ENCODE data around the gene SMAD5. TPM values are rescaled to one million over a fixed set of nuclear protein-coding genes. Genes with fewer than 3 reads are reported as not detected.

Gene SMAD5
- total and polyA plus RNA-seq, 2 of the 8 experiments (the other 6 are each of a cell fraction or from before 2014, with no cell fraction given): 30.2 to 60.5 TPM

DNA sequence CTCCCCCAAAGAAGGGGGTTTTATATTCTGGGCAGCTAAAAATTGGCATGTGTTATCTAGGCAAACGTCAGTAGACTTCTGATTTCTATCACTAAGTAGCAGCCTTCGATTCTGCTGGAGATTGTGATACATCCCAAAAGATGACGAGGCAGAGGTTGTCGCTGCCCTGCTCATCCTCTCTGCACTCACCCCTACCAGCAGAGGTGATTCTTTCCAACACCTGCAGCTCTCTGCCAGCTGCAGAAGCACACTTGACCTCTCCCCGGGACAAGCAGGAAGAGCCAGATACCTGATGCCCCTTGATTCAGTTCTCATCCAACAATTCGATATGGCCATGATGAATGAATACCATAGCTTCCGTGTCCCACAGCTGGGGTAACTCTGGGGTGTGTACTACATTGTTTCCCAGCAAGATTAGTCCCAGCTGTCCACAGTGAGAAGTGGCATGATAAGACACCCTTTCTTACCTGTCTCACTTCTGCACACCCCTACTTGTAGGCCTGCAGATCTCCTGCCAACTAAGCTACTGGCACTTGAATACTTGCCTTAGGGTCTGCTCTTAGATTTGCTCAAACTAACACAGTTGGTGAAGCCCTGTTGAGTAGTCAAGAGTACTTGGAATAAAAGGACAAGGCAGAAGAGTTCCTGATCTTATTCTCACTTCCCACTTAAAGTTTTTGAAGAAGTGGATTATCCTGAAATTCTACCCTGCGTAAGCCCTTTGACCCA is 37.6 kb upstream of the SMAD5 start (continued):
- no peak for TF ChIP-seq BACH1 (IDR thresholded peaks at IDR 0.05; ENCODE audit: low read length)
- TF ChIP-seq POLR2AphosphoS5 (IDR thresholded peaks at IDR 0.05; ENCODE audit: low read depth, low read length): no peak

Measured in H1 (cell line).